Sigmoid colon (tissue), 4 donors: Measurements from ENCODE around the gene KRTAP5-11.
"Not testable (repeated sequence)": the region's sequence is repeated elsewhere in the genome, so short reads cannot be mapped to it uniquely, and the experiment has no call there.

Experiments
- CTCF ChIP-seq, 4 experiments: fragments of 450-650 bp in 3 of 4; fragments of 200-600 bp in 1 of 4; IDR thresholded peaks; one replicate each; pipeline ENCODE4 v1.5.1; 2016 to 2019; ENCODE audit warnings: antibody characterized with exemption in 4 of 4, mild to moderate bottlenecking in 3 of 4, moderate library complexity in 2 of 4
- POLR2A ChIP-seq, 2 donors: fragments of 450-650 bp; IDR thresholded peaks; one replicate each; pipeline ENCODE4 v1.6.1; 2016; ENCODE audit warnings: antibody characterized with exemption in 2 of 2, mild to moderate bottlenecking in 2 of 2, moderate library complexity in 2 of 2
- POLR2AphosphoS5 ChIP-seq, 4 donors: sonication (generic); formaldehyde crosslinking; IDR thresholded peaks; one replicate each; pipeline ENCODE4 v1.6.1; 2017; ENCODE audit warnings: antibody characterized with exemption in 4 of 4

- TF ChIP-seq CTCF, POLR2A, POLR2AphosphoS5 (IDR thresholded peaks at IDR 0.05): not testable (repeated sequence)
These were observed 48.9 kb upstream of the KRTAP5-11 start for GRCh38 chr11:71631551-71631950.
